Activated CD4-positive, alpha-beta T cell treated with anti-CD3 and anti-CD28 coated beads, Interleukin-2, amount 50 U/mL, for 16 hours (primary cell): ENCODE results near the gene LILRA1.
"Not testable (repeated sequence)": the region's sequence is repeated elsewhere in the genome, so short reads cannot be mapped to it uniquely, and the experiment has no call there.

ENCODE experiments used
- DNase-seq: peaks from one replicate; pipeline ENCODE4 v3.0.0-alpha.2; 2020

LILRA1 gene

DNA sequence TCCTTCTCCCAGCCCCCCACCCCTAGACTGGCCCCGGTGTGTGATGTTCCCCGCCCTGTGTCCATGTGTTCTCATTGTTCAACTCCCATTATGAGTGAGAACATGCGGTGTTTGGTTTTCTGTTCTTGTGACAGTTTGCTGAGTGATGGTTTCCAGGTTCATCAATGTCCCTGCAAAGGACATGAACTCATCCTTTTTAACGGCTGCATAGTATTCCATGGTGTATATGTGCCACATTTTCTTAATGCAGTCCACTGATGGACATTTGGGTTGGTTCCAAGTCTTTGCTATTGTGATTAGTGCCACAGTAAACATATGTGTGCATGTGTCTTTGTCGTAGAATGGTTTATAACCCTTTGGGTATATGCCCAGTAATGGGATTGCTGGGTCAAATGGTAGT, 15.2 kb upstream of the LILRA1 start:
- DNase-seq: not testable (repeated sequence)

DNA sequence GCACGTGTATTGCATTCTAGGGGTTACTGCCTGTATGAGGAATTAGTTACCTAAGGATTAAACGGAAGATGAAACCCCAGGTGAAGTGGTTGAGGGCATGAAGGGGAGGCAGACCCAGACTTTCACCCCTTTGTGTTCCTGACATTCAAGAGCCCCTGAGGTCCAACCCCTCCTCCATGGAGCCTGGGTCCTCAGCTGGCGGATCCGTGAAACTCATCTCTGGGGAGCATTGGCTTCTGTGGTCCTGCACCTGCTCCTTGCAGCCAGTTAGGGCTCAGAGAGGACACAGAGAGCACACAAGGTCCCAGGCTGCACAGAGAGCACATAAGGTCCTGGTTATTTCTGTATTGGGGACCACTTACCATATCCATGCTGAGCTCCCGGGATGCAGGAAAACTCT, 7.0 kb upstream of the LILRA1 start:
- DNase-seq: no peak

DNA sequence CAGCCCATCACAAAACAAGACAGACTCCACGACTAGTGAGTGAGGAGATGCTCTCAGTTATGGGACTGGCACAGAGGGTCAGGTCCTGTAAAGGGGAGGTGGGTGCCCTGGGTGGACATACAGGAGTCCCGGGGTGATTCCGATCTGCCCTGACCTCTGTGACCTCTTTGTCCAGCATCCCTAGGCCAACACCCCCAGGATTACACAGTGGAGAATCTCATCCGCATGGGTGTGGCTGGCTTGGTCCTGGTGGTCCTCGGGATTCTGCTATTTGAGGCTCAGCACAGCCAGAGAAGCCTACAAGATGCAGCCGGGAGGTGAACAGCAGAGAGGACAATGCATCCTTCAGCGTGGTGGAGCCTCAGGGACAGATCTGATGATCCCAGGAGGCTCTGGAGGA, 6.4 kb upstream of the LILRA1 start:
- no peak for DNase-seq

DNA sequence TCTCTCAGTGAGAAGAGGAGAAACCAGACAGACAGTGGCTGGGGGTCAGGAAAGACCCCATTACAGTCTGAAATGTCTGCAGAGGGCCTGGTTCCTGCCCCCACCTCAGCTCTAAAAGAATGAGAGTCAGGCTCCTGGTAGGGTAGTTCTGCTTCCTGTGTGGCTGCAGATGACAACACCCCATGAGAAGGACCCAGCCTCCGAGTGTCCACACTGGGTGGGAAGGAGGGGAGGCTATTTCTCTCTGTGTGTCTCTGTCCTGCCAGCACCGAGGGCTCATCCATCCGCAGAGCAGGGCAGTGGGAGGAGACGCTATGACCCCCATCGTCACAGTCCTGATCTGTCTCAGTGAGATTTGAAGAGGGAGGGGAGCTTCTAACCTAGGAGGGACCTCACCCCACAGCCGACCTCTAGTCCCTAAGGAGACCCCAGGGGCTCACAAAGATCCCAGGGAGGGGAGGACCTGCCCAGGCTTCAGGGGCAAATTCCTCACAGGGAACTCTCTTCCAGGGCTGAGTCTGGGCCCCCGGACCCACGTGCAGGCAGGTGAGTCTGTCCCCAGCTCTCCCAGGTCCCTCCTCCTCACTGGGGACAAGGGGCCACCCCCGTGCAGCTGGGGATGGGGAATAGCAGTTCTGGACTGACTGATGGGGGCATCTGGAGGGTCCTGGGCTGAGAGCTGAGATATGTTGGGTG, 647 bp downstream of the LILRA1 start:
- not testable (repeated sequence) for DNase-seq

DNA sequence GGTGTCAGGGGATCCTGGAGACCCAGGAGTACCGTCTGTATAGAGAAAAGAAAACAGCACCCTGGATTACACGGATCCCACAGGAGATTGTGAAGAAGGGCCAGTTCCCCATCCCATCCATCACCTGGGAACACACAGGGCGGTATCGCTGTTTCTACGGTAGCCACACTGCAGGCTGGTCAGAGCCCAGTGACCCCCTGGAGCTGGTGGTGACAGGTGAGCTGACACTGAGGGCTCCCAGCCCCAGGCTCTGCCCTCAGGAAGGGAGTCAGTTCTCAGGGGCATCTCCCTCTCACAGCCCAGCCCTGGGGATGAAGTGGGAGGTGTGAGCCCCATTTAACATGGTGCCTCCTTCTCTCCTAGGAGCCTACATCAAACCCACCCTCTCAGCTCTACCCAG, 1.3 kb downstream of the LILRA1 start:
- DNase-seq: no peak

DNA sequence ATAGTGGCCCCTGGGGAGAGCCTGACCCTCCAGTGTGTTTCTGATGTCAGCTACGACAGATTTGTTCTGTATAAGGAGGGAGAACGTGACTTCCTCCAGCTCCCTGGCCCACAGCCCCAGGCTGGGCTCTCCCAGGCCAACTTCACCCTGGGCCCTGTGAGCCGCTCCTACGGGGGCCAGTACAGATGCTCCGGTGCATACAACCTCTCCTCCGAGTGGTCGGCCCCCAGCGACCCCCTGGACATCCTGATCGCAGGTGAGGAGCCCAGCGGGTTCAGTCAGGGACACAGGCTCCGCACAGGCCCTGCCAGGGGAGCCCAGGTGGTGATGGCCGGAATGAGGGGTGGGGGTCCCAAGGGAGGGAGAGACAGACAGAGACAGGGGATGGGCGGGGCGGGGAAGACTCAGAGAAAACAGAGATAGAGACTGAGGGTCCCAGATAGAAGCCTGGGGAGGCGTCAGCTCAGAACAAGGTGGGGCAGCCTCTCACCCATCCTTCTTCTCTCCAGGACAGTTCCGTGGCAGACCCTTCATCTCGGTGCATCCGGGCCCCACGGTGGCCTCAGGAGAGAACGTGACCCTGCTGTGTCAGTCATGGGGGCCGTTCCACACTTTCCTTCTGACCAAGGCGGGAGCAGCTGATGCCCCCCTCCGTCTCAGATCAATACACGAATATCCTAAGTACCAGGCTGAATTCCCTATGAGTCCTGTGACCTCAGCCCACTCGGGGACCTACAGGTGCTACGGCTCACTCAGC, 2.4 kb downstream of the LILRA1 start:
- DNase-seq: not testable (repeated sequence)

DNA sequence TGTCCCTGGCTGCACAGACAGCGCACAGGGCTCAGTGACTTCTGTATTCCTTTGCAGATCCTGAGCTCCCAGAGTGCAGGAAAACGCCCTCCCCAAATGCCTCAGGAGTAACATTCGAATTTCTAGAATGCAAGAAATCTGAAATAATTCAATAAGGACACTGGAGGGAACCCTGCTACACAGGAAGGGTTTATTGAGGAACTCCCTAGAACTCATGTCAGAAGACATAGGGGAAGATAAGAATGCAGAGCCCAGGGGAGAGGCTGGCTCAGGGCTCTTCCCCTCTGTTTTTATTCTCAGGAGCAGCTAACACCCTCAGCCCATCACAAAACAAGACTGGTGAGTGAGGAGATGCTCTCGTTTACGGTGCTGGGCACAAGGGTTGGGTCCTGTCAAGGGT, 6.8 kb downstream of the LILRA1 start:
- no peak for DNase-seq

DNA sequence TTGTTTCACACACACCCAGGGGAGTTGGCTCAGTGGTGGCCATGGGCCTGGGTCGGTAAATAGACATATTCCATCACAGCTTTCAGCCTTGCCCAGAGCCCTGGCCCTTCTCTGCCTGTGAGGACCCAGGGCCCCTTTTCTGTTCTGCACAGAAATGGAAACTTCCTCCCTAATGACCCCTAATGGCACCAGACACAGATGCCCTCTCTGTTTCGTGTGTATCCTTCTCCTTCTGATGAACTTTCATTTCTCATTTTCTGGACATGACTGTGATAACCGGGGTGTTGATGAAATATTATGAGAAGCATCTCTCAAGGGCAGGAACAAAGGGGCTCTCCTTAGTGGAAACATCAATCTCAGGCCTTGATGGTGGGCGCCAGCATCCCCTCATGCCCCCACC, 12.8 kb downstream of the LILRA1 start:
- no peak for DNase-seq

DNA sequence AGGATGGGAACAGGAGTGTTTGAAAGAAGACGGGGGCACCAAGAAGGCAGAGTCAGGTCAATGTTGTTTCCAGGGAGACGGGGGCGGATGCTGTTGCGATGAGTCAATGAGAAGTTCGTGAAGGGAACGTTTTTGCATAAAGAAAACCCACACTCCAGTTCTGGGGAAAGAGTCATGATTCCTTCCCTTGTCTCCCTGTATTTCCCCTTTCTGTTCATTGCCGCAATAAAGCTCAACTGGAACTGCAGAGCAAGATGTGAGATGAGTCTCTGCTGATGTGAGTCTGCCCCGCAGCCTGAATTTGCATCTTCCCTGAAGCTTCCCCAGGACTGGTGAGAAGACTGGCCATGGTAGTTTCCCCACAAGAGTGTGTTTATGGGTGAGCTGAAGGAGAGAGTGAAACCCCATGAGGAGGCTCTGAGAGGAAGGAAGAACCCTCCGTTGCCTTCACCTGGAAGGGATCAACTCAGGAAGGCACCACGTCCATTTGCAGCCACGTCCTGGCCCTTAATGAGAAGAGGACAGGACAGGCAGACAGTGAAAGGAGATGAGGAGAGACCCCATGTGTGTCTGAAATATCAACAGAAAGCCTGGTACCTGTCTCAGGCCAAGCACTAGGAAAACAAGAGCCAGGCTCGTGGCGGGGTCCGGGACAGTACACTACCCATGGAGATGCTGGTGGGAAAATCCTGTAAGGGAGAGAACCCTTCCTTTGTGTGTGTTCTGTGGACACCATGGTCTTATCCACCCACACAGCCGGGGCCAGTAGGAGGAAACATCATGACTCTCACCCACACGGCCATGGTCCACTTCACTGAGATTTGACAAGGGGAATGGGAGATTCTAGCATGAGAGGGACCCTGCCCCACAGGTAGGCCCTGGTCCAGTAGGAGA, 13.7 kb downstream of the LILRA1 start:
- DNase-seq: no peak

DNA sequence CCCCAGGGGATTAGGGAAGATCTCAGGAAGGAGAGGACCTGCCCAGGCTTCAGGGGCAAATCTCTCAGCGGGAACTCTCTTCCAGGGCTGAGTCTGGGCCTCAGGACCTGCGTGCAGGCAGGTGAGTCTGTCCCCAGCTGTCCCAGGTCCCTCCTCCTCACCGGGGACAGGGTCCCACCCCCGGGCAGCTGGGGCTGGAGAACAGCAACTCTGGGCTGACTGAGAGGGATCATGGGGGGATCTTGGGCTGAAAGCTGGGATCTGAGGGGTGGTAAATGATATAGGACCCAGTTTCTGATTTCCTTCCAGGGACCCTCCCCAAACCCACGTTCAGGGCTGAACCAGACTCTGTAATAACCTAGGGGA, 14.3 kb downstream of the LILRA1 start:
- DNase-seq: no peak

DNA sequence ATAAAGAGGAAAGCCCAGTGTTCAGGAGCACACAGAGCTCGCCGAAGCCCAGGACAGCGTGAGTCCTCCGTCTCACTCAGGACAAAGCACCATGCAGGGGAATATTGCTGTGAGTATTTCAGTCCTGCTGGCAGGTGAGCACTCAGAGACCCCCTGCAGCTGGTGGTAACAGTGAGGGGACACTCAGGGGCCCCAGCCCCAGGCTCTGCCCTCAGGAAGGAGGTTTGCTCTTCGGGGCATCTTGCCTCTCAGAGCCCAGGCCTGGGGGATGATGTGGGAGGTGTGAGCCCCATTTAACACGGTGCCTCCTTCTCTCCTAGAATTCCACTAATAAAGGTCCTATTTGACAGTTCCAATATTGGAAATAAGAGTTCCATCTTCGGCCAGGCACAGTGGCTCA, 14.8 kb downstream of the LILRA1 start:
- no peak for DNase-seq

DNA sequence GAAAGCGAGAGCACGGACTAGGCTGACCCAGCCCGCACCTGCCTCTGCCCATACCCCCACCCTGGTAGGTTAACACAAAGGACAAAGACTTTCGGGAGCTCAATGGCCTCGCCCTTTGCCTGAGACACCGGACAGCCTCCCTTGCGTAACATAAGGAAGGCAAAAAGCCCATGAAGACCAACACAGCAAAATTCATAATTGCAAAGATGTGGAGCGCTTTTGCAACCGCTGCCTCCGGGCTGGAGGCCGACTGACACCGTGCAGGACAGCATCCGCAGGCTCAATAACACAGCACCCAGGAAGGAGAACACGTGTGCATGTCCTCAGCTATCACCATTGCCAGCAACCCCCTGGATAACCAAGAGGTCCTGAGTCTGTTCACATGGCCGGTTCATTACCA, 15.4 kb downstream of the LILRA1 start:
- no peak for DNase-seq

DNA sequence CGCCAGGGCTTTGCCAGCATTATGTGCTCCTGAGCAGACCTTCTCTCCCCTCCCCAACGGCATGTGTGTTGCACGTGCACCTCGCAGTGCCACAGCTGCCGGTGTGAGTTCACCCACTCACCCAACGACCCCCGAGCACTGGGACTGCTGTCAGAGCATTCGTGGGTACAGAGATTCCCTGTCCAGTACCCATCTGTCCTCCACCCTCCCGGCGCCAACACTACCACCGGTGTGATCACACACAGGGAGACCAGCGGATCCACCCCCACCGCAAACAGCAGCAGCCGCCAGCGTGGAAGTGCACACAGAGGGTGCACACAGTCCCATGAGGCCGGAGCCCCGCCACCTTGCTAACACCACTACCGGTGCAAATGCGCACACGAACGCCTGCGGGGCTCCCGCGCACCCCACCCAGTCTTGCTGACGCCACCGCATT, 15.9 kb downstream of the LILRA1 start:
- no peak for DNase-seq

DNA sequence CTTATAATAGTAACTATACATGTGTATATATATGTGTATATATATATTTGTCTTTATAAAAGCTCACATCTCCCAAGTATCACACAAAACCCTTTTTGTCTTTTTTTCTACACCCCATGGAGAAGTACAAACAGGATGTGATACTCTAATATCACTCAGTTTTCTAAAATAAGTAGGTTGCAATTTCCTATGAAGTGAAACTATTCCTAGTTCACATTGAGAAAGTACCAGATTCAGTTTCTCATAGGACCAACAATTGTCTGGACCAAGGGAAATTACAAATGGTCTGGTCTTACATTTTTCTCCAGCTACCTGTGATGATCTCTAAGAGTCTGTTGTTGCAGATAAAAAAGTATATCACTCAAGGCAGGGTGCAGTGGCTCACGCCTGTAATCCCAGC, 19.0 kb downstream of the LILRA1 start:
- DNase-seq: no peak

DNA sequence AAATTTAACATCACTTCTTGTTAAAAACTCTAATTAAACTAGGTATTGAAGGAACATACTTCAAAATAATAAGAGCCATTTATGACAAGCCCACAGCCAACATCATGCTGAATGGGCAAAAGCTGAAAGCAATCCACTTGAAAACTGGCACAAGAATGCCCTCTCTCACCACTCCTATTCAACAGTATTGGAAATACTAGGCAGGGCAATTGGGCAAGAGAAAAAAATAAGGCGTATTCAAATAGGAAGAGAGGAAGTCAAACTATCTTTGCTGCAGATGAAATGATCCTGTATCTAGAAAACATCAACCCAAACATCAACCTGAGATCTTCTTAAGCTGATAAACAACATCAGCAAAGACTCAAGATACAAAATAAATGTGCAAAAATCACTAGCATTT, 21.3 kb downstream of the LILRA1 start:
- no peak for DNase-seq

DNA sequence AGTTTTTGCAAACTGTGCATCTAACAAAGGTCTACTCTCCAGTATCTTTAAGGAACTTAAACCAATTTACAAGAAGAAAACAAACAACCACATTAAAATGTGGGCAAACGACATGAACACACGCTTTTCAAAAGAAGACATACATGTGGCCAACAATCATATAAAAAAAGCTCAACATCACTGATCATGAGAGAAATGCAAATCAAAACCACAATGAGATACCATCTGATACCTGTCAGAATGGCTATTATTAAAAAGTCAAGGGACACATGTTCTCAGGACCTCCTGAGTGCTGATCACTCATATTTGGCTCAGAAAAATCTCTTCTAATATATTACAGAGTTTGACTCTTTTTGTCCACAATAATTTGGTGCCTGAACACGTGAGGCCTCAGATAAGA, 22.6 kb downstream of the LILRA1 start:
- no peak for DNase-seq

DNA sequence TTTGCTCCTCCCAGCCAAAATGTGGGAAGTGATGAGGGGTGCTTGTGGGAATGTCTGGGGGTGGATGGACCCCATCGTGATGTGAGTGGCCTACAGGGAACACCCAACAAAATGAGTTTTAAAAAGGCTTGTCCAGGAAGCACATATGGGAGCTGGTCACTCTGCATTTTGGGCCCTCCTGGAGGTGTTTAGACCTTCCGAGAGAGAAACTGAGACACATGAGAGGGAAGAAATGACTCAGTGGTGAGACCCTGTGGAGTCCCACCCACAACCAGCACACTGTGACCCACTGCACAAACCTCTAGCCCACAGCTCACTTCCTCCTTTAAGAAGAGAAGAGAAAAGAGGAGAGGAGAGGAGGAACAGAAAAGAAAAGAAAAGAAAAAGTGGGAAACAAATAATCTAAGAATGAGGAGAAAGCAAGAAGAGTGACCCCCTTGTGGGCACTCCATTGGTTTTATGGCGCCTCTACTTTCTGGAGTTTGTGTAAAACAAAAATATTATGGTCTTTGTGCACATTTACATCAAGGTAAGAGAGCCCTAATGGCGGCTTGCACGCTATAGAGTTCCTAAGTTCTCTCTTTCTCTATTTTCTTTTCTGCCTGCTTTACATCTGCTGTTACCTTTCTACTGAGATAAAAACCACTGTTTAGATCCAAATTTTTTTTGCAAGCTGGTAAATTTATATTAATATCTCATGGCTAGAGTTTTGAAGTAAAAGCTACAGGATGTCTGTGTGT, 23.6 kb downstream of the LILRA1 start:
- DNase-seq: no peak

DNA sequence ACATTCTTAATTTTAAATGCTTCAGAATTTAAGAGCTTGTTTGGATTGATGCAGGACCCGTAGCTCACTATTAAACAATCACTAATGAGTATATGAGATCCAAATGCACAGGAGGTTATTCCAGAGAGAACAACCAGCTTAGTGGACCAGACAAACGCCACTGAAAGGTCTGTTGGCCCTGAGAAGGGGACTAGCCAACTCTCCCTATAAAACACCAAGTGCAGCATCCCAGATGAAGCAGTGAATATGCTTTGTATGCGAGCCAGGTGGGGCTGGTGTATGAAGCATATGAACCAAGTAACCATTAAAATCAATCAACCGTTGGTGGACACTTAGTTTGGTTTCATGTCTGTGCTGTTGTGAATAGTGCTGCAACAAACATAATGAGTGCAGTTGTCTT, 27.0 kb downstream of the LILRA1 start:
- DNase-seq: no peak

DNA sequence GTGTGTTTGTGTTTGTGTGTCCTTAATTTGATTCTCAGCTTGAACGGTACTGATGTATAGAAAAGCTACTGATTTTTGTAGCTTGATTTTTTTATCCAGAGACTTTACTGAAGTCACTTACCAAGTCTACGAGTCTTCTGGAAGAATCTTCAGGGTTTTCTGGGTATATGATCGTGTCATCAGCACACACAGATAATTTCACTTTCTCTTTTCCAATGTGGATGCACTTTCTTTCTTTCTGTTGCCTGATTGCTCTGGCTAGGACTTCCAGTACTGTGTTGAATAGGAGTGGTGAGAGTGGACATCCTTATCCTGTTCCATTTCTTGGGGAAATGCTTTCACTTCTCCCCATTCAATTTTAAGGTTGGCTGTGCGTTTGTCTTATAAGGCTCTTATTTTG, 29.0 kb downstream of the LILRA1 start:
- DNase-seq: no peak

DNA sequence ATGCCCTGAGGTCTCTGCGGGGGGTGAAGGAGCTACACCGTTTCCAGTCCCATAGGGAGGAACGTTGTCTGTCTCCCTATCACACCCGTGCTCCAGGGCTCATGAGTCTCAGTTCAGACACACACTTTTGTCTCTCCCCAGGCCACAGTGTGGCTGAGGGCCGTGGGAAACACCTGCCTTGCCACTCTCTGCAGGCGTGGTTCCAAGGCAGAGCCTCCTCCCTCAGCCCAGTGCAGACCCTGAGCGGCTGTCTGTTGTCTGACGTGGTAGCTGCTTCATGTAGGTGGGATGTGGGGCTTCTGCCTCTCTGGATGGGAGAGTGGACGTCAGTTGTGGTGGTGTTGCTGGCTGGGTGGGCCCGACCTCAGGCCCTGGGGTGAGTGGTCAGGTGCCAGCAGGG, 30.8 kb downstream of the LILRA1 start:
- DNase-seq: not testable (repeated sequence)

DNA sequence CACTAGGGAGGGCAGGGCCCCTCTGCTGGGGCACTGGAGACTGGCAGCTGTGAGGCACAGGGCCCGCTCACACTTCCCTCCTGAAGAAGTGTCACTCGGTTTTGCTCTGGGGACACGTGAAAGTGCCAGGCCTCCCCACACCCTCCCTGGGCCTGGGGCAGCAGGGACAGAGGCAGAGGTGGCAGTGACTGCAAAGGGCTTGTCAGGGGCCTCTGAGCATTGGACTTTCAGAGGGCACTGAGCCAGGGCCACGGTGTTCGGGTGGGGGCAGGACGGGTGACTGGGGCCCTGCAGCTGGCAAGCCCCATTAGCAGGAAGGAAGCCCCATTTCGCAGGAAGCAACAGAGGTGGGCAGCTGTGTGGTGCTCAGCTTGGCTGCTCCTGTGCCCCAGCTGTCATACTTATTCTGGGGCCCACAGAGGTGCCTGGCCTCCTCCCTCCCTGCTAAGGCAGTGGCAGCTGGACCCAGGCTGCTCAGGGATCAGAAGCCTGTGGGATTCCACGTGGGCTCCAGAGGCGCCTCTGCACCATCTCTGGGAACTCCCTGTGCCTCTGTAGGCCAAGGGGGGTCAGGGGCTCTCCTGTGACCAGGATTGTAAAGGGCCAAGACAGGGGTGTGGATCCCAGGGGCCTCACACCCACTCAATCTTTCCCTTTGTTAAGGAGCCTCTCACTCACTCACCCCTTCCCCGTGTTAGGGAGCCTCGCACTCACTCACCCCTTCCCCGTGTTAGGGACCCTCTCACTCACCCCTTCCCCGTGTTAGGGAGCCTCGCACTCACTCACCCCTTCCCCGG, 31.7 kb downstream of the LILRA1 start:
- DNase-seq: not testable (repeated sequence)

DNA sequence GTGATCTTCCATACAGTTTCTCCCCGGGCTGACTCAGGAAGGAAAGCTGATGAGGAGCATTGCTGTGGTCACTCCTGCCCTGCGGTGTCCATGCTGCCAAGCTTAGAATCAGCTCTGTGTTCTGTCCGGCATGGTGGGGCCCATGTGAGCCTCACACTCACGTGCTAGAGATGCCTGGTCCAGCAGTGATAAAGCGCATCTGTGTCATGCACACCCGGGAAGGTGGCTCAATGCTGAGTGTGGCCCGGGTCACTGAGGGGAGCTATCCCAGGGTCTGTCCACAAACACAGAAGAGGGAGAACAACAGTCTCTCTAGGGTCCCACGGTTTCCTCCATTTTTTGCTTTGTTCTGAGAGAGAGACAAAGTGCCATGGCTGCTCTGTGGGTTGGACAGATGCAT, 33.3 kb downstream of the LILRA1 start:
- no peak for DNase-seq
